ENCODE measurements around the gene KHDC1L. TPM values are rescaled to one million over a fixed set of nuclear protein-coding genes. Genes with fewer than 3 reads are reported as not detected.

KHDC1L gene
- total and polyA plus RNA-seq, 2 experiments from 2014 or later = not detected

DNA sequence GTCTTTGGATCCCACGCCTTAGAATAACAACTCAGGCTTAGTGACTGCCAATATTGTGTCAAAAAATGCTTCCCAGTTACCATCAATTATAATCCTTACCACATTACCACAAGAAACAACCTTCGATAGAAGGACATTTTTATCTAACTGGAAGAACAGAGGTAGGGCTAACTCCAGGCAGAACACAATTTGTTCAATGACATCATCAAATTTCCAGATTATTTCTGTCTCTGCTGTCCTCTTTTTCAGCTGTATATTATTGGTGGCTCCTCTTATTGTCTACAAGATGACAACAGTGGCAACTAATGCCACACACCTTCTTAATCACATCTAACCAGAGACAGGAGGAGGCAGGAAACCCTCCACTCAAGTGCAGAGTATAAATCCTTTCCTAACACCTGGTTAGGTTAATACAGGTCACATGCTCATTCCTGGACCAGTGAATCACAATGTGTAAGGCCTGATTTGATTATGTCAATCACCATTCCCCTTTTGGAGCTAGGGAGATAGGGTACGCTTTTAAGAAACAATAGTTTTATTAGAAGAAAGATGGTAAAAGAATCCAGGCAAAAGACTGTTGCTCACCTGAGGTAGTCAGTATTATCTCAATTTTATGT lies 18.0 kb downstream of the KHDC1L start:
- H3K4me3 Mint-ChIP-seq = no peak overlapping the region
- H3K27ac ChIP-seq (ENCODE audit: low read depth) = no peak overlapping the region
- ATAC-seq = no peak
- H2AFZ ChIP-seq = no peak overlapping the region
- H3K27ac Mint-ChIP-seq = no peak overlapping the region
- no peaks in the 10 kb centered on the region for H3K27me3 ChIP-seq (ENCODE audit: insufficient read depth)
- H3K36me3 Mint-ChIP-seq (ENCODE audit: low read depth) = peaks cover 16% of the 10 kb centered on the region; the same call in 2 of the 3 replicates
- no peaks in the 10 kb centered on the region for H4K20me1 ChIP-seq (replicated peaks; ENCODE audit: insufficient read depth)
- H3K9me2 ChIP-seq (ENCODE audit: insufficient read depth) = 0 out of 2 replicates have a peak, but pooled peaks cover 2% of the 10 kb centered on the region
- H3K4me3 ChIP-seq = no peak overlapping the region
- no peaks in the 10 kb centered on the region for H3K36me3 ChIP-seq (ENCODE audit: insufficient read depth)
- DNase-seq (ENCODE audit: low spot score) = no peak
- no peak overlapping the region for H3K4me2 ChIP-seq
- peaks cover 29% of the 10 kb centered on the region for H3K9me3 Mint-ChIP-seq
- H3K27me3 Mint-ChIP-seq (ENCODE audit: insufficient read depth, low read depth, poor library complexity) = peaks cover 10% of the 10 kb centered on the region
- no peak for TF ChIP-seq EZH2phosphoT487 (IDR thresholded peaks at IDR 0.05; ENCODE audit: unreplicated experiment)
- TF ChIP-seq ZNF114 (CRISPR knock-in tag; IDR thresholded peaks at IDR 0.05) = no peak
- TF ChIP-seq JUNB (IDR thresholded peaks at IDR 0.05; ENCODE audit: unreplicated experiment) = no peak
- TF ChIP-seq, protein P1, sequence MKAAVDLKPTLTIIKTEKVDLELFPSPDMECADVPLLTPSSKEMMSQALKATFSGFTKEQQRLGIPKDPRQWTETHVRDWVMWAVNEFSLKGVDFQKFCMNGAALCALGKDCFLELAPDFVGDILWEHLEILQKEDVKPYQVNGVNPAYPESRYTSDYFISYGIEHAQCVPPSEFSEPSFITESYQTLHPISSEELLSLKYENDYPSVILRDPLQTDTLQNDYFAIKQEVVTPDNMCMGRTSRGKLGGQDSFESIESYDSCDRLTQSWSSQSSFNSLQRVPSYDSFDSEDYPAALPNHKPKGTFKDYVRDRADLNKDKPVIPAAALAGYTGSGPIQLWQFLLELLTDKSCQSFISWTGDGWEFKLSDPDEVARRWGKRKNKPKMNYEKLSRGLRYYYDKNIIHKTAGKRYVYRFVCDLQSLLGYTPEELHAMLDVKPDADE (IDR thresholded peaks at IDR 0.05) = no peak
- TF ChIP-seq, protein P2, sequence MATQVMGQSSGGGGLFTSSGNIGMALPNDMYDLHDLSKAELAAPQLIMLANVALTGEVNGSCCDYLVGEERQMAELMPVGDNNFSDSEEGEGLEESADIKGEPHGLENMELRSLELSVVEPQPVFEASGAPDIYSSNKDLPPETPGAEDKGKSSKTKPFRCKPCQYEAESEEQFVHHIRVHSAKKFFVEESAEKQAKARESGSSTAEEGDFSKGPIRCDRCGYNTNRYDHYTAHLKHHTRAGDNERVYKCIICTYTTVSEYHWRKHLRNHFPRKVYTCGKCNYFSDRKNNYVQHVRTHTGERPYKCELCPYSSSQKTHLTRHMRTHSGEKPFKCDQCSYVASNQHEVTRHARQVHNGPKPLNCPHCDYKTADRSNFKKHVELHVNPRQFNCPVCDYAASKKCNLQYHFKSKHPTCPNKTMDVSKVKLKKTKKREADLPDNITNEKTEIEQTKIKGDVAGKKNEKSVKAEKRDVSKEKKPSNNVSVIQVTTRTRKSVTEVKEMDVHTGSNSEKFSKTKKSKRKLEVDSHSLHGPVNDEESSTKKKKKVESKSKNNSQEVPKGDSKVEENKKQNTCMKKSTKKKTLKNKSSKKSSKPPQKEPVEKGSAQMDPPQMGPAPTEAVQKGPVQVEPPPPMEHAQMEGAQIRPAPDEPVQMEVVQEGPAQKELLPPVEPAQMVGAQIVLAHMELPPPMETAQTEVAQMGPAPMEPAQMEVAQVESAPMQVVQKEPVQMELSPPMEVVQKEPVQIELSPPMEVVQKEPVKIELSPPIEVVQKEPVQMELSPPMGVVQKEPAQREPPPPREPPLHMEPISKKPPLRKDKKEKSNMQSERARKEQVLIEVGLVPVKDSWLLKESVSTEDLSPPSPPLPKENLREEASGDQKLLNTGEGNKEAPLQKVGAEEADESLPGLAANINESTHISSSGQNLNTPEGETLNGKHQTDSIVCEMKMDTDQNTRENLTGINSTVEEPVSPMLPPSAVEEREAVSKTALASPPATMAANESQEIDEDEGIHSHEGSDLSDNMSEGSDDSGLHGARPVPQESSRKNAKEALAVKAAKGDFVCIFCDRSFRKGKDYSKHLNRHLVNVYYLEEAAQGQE (IDR thresholded peaks at IDR 0.05; ENCODE audit: unreplicated experiment) = no peak
- TF ChIP-seq CREB1 (CRISPR knock-in tag; IDR thresholded peaks at IDR 0.05; ENCODE audit: low read depth) = no peak
- TF ChIP-seq NANOG (IDR thresholded peaks at IDR 0.05; ENCODE audit: borderline replicate concordance) = no peak
- H3K4me1 Mint-ChIP-seq = peaks cover 12% of the 10 kb centered on the region
- no peaks in the 10 kb centered on the region for H3K79me2 ChIP-seq (replicated peaks; ENCODE audit: insufficient read depth)
- no peaks in the 10 kb centered on the region for H3F3A ChIP-seq (replicated peaks; ENCODE audit: low read depth)
- peaks cover 9% of the 10 kb centered on the region for H3K4me1 ChIP-seq (ENCODE audit: insufficient read depth)

- H2AFZ ChIP-seq = no peak overlapping the region
- H3F3A ChIP-seq (replicated peaks; ENCODE audit: low read depth) = no peaks in the 10 kb centered on the region
- Mint-ChIP-seq H3K9me3 (peaks cover 29% of the 10 kb centered on the region), H3K4me1 (peaks cover 15% of the 10 kb centered on the region), H3K27me3 (ENCODE audit: insufficient read depth, low read depth, poor library complexity) (peaks cover 11% of the 10 kb centered on the region), H3K27ac (no peak overlapping the region), H3K4me3 (no peak overlapping the region), H3K36me3 (ENCODE audit: low read depth) (peaks cover 16% of the 10 kb centered on the region; the same call in 2 of the 3 replicates)
- peaks cover 11% of the 10 kb centered on the region for H3K4me1 ChIP-seq (ENCODE audit: insufficient read depth)
- H3K27ac ChIP-seq (ENCODE audit: low read depth) = no peak overlapping the region
- H3K4me2 ChIP-seq = peak overlapping the region; percentile 53; the same call in 1 of the 2 replicates
- H3K27me3 ChIP-seq (ENCODE audit: insufficient read depth) = no peaks in the 10 kb centered on the region
- DNase-seq (ENCODE audit: low spot score) (peak; percentile 21), ATAC-seq (peak; percentile 57)
- no peaks in the 10 kb centered on the region for H4K20me1 ChIP-seq (replicated peaks; ENCODE audit: insufficient read depth)
- no peaks in the 10 kb centered on the region for H3K79me2 ChIP-seq (replicated peaks; ENCODE audit: insufficient read depth)
- H3K36me3 ChIP-seq (ENCODE audit: insufficient read depth) = no peaks in the 10 kb centered on the region
- H3K4me3 ChIP-seq = no peak overlapping the region
- TF ChIP-seq, protein P3, sequence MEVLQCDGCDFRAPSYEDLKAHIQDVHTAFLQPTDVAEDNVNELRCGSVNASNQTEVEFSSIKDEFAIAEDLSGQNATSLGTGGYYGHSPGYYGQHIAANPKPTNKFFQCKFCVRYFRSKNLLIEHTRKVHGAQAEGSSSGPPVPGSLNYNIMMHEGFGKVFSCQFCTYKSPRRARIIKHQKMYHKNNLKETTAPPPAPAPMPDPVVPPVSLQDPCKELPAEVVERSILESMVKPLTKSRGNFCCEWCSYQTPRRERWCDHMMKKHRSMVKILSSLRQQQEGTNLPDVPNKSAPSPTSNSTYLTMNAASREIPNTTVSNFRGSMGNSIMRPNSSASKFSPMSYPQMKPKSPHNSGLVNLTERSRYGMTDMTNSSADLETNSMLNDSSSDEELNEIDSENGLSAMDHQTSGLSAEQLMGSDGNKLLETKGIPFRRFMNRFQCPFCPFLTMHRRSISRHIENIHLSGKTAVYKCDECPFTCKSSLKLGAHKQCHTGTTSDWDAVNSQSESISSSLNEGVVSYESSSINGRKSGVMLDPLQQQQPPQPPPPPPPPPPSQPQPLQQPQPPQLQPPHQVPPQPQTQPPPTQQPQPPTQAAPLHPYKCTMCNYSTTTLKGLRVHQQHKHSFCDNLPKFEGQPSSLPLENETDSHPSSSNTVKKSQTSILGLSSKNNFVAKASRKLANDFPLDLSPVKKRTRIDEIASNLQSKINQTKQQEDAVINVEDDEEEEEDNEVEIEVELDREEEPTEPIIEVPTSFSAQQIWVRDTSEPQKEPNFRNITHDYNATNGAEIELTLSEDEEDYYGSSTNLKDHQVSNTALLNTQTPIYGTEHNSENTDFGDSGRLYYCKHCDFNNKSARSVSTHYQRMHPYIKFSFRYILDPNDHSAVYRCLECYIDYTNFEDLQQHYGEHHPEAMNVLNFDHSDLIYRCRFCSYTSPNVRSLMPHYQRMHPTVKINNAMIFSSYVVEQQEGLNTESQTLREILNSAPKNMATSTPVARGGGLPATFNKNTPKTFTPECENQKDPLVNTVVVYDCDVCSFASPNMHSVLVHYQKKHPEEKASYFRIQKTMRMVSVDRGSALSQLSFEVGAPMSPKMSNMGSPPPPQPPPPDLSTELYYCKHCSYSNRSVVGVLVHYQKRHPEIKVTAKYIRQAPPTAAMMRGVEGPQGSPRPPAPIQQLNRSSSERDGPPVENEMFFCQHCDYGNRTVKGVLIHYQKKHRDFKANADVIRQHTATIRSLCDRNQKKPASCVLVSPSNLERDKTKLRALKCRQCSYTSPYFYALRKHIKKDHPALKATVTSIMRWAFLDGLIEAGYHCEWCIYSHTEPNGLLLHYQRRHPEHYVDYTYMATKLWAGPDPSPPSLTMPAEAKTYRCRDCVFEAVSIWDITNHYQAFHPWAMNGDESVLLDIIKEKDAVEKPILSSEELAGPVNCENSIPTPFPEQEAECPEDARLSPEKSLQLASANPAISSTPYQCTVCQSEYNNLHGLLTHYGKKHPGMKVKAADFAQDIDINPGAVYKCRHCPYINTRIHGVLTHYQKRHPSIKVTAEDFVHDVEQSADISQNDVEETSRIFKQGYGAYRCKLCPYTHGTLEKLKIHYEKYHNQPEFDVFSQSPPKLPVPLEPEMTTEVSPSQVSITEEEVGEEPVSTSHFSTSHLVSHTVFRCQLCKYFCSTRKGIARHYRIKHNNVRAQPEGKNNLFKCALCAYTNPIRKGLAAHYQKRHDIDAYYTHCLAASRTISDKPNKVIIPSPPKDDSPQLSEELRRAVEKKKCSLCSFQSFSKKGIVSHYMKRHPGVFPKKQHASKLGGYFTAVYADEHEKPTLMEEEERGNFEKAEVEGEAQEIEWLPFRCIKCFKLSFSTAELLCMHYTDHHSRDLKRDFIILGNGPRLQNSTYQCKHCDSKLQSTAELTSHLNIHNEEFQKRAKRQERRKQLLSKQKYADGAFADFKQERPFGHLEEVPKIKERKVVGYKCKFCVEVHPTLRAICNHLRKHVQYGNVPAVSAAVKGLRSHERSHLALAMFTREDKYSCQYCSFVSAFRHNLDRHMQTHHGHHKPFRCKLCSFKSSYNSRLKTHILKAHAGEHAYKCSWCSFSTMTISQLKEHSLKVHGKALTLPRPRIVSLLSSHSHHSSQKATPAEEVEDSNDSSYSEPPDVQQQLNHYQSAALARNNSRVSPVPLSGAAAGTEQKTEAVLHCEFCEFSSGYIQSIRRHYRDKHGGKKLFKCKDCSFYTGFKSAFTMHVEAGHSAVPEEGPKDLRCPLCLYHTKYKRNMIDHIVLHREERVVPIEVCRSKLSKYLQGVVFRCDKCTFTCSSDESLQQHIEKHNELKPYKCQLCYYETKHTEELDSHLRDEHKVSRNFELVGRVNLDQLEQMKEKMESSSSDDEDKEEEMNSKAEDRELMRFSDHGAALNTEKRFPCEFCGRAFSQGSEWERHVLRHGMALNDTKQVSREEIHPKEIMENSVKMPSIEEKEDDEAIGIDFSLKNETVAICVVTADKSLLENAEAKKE (CRISPR knock-in tag; IDR thresholded peaks at IDR 0.05) = 0 out of 2 replicates have a peak, but pooled peaks have one; percentile 24
- TF ChIP-seq NANOG (IDR thresholded peaks at IDR 0.05; ENCODE audit: borderline replicate concordance) (no peak), POLR2AphosphoS5 (IDR thresholded peaks at IDR 0.05; ENCODE audit: low read depth) (no peak)
- H3K9me2 ChIP-seq (ENCODE audit: insufficient read depth) = 0 out of 2 replicates have a peak, but pooled peaks cover 2% of the 10 kb centered on the region
Observed at GRCh38 chr6:73204252-73204651, 21.0 kb downstream of the KHDC1L start.
